GM21619 (cell line): ENCODE measurements around the gene CYB5D1.

ENCODE experiments used
- ATAC-seq: cut with Tn5 transposase; IDR thresholded peaks from one replicate; pipeline ENCODE4 v1.9.1; 2021; ENCODE audit not compliant: unreplicated experiment

CYB5D1 gene

GRCh38 chr17:7885367-7886226 lies 27.8 kb downstream of the CYB5D1 start:
- peak; percentile 38 for ATAC-seq

- ATAC-seq, result no peak
Observed at GRCh38 chr17:7886227-7887037, 28.6 kb downstream of the CYB5D1 start.

- no peak for ATAC-seq
Observed at GRCh38 chr17:7887038-7887481, 29.3 kb downstream of the CYB5D1 start.

- ATAC-seq, result no peak
Observed at GRCh38 chr17:7887482-7888183, 29.8 kb downstream of the CYB5D1 start.

GRCh38 chr17:7888184-7888920 lies 30.5 kb downstream of the CYB5D1 start, which contains the start of gene CHD3:
CHD3 (plus strand) TSS chr17:7888789; CDS start chr17:7889001, 212 bp downstream.
- ATAC-seq, result no peak

GRCh38 chr17:7889166-7889955 lies 31.6 kb downstream of the CYB5D1 start:
- ATAC-seq, result no peak

- no peak for ATAC-seq
Observed at GRCh38 chr17:7893187-7893880, 35.5 kb downstream of the CYB5D1 start.

GRCh38 chr17:7894226-7894625 lies 36.4 kb downstream of the CYB5D1 start:
- ATAC-seq, result no peak

GRCh38 chr17:7894866-7895265 lies 37.1 kb downstream of the CYB5D1 start:
- no peak for ATAC-seq

GRCh38 chr17:7897090-7897489 lies 39.3 kb downstream of the CYB5D1 start:
- no peak for ATAC-seq

- no peak for ATAC-seq
Observed at GRCh38 chr17:7897773-7898172, 40.0 kb downstream of the CYB5D1 start.

- no peak for ATAC-seq
Observed at GRCh38 chr17:7903154-7904103, 45.6 kb downstream of the CYB5D1 start.

GRCh38 chr17:7909089-7909488 lies 51.3 kb downstream of the CYB5D1 start:
- ATAC-seq, result no peak

- no peak for ATAC-seq
Observed at GRCh38 chr17:7910281-7910680, 52.5 kb downstream of the CYB5D1 start.

- ATAC-seq, result no peak
Observed at GRCh38 chr17:7910711-7911110, 52.9 kb downstream of the CYB5D1 start.

- ATAC-seq, result no peak
Observed at GRCh38 chr17:7911116-7911515, 53.3 kb downstream of the CYB5D1 start.
